T-helper 9 cell (primary cell): ENCODE results near the gene MNS1.
"Not testable (repeated sequence)": the region's sequence is repeated elsewhere in the genome, so short reads cannot be mapped to it uniquely, and the experiment has no call there.

ENCODE experiments used
- DNase-seq: peaks from one replicate; pipeline ENCODE4 v3.0.0-alpha.2; 2020

The MNS1 gene

DNA sequence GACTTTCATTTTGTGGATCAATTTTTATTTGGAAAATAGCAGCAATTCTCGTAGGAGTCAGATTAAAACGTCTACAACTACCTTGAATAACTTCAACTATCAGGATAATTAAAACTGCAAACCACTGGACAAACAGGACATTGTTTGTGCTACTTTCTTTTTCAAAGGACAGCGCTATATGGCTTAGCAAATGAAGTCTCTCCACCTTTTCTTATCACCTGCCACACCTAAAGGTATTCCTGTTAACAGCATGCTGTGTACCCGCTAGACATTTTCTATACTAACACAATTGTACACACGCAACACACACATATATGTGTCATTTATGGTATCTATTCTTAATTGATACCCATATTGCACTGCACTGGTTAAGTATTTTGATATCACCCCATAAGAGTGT, 19.2 kb downstream of the MNS1 start:
- DNase-seq = no peak

DNA sequence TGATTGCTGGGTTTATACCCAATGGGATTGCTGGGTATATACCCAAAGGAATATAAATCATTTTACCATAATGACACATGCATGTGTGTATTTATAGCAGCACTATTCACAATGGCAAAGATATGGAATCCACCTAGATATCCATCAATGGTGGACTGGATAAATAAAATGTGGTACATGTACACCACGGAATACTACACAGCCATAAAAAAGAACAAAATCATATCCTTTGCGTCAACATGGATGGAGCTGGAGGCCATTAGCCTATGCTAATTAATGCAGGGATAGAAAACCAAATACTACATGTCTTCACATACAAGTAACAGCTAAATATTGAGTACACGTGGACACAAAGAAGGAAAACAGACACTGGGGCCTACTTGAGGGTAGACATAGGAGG, 22.6 kb downstream of the MNS1 start:
- no peak for DNase-seq

DNA sequence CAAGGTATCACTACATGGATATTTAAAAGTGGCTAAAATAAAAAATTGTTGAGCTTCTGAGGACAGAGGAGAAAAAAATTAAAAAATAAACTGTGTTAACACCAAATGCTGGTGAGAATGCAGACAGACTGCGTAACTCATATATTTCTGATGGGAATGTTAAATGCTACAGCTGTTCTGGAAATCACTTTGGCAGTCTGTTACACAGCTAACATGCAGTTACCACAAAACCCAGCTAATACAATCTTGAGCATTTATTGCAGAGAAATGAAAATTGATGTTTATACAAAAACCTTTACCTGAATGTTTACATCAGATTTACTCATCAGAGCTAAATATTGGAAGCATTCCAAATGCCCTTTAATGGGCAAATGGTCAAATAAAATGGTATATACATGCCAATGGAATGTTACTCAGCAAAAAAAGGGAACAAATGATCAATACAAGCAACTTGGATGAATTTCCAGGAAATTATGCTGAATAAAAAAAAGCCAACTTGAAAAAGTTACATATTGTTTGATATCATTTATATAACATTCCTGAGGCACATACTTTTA, 24.6 kb downstream of the MNS1 start:
- no peak for DNase-seq

DNA sequence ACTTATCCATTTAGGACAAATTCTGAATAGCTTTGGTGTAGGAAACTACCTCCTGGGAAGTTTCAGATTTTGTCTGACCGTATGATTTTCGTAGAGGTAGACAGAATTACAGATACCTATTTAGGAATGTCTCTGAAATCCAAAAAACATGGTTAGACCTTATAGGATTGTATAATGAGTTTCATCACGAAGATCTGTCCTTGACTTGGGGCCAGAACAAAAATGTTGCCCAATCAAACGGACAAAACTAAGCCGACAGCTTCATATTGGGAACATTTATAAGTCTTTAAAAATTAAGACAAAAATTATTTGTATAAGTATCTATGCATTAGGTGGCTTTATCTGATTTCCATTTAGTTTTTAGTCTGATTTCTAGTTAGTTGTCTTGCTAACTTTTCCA, 32.6 kb downstream of the MNS1 start:
- no peak for DNase-seq

DNA sequence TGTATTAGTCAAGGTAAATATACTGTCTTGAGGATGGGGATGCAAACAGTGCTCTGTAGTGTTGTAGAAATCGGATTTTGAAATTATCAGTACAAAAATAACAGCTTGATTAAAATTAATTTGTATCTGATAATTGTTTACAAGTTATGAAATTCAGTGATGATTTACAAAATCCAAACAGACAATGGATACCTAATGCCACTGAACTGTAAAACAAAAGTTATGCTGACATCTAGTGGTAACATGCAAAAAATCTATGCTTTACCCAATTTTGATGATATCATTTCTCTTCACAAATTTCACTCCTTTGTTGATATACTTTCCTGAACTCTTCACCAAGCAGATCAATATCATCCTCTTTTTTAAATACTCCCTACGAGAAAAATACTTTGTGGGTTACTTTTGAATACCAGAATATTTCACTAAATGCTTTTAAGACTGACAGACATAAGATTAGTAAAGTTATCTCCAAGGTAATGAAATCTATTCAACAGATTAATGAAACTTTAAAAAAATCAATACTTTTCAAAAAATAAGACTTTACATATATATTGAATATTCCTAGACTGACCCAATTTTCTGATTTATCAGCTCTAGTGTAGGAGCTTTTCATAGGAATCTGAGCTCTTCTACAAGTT, 36.0 kb downstream of the MNS1 start:
- DNase-seq = no peak

DNA sequence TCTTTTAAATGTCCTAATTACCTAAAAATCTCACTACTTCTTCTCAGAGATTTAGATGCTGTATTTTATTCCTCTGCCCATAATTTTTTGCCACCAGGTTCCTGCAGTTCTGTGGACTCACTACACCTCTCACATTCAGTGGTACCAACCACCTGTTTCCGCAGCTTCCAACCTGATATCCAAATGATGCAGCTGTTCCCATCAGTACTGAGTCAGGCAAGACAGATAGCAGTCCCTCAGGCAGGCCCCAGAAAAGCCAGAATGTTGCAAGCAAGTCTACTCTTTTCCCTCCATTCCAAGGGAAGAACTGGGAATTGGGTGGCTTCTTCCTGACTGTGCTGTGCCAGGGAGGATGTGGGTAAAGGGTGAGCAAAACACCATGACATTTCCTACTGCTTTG, 39.0 kb downstream of the MNS1 start:
- DNase-seq = no peak

DNA sequence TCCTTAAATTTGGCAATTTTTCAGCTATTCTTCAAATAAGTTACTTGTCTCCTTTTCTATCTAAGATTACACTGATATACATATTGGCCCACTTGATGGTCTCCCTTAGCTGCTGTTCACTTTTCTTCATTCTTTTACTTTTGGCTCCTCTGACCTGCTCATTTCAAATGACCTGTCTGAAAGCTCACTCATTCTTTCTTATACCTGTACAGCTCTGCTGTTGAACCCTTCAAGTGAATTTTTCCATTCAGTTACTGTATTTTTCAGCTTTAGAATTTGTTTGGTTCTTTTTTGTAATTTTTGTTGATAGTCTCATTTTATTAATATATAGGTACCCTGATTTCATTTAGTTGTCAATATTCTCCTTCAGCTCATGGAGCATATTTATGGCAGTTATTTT, 39.7 kb downstream of the MNS1 start:
- no peak for DNase-seq

DNA sequence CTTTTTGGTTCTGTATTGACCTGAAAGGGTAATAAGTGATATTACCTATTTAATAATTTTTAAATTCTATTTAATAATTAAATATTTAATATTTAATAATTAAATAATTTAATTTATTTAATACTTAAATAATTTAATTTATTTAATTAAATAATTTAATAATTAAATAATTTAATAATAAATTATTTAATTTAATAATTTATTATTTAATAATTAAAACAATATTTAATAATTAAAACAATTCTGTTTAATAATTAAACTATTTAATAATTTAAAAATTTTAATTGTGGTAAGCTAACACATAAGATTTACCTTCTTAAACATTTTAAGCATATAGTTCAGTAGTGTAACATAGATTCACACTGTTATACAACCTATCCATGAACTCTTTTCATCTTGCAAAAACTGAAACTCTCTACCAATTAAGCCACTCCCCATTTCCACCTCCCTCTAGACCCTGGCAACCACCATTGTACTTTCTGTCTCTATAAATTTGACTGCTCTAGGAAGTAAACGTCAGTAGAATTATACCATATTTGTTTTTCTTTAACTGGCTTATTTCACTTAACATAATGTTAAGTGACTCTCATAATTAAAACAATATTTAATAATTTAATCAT, 51.7 kb downstream of the MNS1 start:
- DNase-seq = not testable (repeated sequence)

DNA sequence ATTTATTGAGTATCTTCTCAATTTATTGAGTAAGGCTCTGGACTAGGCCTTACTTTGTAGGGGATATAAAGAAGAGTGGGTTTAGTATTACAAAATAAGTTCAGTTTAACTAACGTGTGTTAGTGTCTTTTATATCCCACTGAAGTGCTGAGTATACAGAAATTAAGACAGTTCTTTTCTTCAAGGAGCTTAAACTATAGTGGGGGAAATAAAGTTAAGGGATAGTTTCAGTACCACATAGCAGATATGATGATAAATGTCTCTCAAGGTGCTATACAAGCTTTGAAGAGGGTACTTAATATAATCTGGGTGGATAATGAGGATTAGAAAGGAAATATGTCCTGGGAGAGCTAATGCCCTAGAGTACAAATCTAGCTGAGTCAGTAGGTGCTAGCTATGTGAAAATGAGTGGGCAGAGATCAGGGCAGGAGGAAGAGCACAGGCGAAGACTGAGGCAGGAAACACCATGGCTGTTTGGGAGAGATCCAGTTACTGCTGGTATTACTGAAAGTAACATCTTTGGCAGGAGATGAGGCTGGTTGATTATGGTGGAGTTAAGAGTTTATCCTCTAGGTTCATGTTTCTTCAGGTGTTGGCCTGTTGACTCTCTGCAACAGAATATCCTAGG, 53.7 kb downstream of the MNS1 start:
- no peak for DNase-seq

DNA sequence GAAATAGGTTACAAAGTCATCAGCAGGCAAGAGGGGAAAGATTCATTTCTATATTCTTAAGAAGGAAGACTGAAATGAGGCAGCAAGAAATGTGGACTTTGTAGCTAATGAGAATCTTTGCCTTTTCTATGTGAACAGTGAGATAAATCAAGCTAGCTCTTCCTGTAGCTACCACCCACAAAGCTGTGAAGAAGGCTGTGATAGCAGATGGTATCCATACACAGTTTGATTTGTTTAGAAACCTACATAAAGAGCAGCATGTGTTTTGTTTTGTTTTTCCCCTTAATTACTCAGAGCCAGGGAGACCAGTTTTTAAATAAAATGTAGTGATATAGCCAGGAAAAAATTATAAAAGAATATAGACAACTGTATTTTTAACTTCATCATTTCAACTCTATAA, 54.2 kb downstream of the MNS1 start:
- DNase-seq = no peak

DNA sequence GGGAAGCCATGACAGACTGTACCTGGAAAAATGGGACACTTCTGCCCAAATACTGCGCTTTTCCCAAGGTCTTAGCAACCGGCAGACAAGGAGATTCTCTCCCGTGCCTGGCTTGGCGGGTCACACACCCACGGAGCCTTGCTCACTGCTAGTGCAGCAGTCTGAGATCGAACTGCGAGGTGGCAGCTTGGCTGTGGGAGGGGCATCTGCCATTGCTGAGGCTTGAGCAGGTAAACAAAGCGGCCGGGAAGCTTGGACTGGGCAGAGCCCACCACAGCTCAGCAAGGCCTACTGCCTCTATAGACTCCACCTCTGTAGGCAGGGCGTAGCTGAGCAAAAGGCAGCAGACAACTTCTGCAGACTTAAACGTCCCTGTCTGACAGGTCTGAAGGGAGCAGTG, 65.7 kb downstream of the MNS1 start:
- DNase-seq = not testable (repeated sequence)

DNA sequence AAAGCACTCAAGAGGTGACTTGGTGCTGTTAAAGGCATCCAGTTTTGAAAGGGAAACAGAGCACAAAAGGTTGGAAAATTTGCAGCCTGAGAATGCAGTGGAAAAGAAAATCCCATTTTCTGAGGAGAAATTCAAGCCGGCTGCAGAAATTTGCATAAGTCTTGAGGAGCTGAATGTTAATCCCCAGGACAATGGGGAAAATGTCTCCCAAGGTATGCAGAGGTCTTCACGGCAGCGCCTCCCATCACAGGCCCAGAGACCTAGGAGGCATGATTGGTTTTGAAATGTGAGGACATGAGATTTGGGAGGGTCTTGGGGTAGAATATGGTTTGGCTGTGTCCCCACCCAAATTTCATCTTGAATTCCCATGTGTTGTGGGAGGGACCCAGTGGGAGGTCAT, 67.6 kb downstream of the MNS1 start:
- not testable (repeated sequence) for DNase-seq

DNA sequence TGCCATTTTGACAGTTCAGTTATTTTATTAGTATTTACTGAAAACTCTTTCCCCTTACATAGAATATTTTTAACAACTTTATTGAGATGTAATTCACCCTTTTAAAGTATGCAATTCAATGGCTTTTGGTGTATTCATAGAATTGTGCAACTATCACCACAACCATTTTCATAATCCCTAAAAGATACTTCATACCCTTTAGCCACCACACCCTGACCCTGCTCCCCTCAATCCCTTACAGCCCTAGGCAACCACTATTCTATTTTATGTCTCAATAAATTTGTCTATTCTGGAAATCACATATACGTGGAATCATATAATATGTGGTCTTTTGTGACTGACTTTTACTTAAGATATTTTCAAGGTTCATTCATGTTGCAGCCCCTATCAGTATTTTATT, 70.0 kb downstream of the MNS1 start:
- no peak for DNase-seq

DNA sequence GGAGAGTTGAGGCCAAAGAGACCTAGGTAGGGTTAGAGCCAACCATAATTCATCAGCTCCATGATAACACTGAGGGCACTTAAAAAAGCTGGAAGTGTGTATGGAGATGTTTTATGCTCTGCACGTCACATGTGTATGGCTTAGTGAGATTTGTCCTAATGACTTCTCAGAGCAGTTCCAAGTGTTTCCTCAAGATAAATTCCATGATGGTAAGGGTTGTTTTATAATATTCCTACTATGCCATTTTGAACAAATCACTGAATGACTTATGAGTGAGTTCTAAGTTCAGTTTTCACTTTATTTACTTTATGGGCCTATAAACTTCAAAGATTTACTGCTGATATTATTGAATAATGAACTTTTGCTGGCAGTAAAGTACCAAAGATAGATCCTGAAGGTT, 71.7 kb downstream of the MNS1 start:
- no peak for DNase-seq

DNA sequence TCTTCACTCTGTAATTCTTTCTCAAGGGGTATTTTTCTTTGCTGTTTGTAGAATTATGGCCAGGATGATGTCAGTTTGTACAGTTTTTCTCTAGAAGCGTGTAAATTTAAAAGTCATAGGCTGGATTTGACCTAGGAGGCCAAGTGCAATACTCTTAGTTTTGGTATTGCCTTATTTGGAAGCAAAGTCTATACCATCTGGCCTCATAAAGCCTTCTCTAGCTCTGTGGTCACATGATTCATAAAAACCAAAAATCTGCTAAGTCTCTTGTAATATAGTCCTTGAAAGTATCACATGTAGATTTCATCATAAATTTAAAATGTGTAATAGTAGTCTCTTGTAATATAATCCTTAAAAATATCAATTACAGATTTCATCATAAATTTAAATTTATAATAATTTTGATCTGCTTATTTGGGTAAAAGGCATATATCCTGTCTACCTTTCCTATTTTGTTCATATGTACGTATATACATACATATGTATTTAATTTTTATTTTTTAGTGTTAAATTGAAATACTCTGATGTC, 74.1 kb downstream of the MNS1 start:
- DNase-seq = no peak

DNA sequence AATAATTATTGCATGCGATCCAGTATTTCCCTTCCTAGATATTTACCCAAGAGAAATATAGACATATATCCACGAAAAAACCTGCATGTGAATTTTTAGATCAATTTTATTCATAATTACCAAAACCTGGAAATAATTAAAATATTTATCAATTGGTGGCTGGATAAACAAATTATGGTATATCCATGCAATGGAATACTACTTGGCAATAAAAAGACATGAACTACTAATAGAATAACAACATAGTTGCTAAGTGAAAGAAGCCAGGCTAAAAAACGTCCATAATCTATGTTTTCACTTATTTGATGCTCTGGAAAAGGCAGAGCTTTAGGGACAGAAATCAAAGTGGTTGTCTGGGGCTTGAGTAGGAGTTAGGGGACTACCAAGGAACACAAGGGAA, 79.0 kb downstream of the MNS1 start:
- DNase-seq = no peak

DNA sequence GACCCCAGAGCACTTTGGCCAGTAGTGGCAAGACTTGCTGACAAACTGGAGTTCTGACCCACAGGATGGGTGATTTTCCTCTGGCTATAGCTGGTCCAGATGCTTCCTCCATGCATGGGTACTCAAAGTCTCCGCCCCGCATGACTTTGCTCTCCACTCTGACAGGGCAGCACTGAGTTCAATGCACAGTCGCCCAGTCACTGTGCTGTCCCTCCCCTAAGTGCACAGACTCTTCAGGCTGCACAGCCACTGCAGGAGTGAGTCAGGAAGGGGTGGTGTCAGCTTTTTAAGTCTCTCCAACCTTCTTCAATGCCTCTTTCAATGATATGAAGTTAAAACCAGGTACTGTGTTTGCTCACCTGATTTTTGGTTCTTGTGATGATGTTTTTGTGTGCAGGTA, 81.9 kb downstream of the MNS1 start:
- no peak for DNase-seq
